CD4-positive, alpha-beta T cell treated with Interleukin-6 at 100 ng/mL for 8 hours (primary cell): ENCODE data around the gene SCAF11.

ENCODE experiments used
- DNase-seq: peaks from one replicate; pipeline ENCODE4 v3.0.0-alpha.2; 2020; ENCODE audit warnings: mixed read lengths, low spot score

SCAF11 gene

DNA sequence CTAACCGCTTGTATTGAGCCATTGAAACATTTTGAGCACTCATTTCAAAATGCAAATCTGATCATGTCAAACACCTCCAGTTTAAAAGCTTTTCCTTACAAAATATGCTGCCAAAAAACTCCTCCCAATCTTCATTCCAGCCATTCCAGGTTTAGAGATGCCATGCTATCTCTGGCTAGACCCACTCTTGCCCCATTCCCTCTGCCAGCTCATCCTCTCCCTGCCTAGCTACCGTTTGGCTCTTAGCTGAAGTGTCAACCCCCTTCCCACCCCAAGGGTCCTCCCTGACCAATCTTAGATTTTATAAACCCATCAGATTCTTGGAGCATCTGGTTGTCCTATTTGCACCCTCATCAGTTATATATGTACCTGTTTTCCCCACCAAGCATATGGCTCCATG is 75.0 kb downstream of the SCAF11 start:
- no peak for DNase-seq

DNA sequence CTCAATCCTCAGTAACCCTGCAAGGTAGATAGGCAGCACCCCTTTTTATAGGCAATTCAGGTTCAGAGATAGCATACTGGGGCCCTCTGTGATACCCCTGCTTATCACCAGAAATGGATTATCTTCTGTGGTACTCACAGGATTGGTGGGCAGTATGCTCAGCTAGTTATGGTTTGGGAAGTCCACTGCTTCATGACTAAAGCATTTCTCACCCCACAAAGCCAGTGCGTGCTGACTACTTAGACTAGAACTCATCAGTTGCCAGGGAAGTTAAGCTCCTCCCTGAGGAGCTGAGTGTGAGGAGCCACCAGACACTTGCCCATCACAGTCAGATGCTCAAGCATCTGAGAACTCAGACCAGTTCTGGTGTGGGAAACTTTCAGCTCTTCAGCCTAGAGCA is 76.3 kb downstream of the SCAF11 start:
- no peak for DNase-seq

DNA sequence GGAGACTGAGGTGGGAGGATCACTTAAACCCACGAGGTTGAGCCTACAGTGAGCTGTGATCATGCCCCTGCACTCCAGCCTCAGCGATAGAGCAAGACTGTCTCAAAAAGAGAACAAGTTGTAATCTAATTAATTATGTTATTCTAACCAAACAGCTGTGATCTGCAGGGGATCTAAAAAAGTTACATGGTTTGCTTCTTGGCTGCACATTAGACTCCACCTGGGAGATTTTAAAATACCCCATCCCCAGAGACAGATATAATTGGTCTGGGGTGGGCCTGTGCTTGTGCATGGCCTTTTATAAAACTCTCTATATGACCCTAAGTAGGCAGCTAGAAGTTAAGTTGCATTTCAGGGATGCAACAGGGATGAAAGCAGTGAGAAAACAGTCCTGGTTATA is 76.7 kb downstream of the SCAF11 start:
- no peak for DNase-seq

DNA sequence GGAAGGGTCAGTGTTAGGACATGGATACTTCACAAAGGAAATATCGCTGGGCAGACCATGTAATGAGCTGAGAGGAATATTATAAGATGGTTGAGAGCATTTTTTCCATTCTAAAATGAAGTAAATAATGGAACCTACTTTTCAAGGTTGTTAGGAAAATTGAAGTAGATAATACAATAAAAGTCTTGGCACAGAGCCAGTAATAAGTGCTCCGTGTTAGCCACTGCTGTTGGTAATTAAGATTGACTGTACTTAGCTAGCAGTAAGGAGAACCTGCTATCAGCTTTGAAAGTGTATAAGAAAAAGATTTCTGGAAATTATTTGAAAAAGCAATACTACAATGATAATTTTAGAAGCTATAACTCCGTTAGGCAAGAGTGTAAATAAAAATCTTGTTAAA is 77.6 kb downstream of the SCAF11 start:
- no peak for DNase-seq

DNA sequence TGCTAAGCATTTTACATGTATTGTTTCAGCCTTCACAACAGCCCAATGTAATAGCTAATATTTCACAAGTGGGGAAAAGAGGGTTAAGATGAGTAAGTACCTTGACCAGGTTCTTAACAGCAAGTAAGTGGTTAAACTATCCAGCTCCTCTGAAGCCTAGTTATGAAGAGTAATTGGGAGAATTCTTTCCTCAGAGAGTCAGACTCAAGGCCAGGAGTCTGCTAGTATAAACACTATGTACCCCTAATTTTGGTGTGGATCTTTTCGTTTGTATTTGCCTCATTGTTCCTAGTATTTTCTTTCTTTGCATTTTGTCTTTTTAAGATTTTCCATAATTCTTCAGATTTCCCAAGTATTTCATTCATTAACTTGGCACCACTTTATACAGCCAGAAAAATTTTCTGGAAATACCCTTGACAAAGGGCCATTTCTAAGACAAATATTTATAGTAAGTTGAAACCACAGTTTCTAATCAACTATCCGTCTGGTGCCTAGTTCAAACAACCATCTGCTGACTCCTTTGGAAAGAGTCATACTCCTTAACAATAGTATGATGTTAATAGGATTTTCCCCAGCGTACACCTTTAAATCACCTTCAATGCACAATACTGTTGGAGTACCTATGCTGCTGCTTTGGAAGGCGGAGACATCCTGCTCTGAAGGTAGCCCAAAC is 81.2 kb downstream of the SCAF11 start:
- DNase-seq = no peak

DNA sequence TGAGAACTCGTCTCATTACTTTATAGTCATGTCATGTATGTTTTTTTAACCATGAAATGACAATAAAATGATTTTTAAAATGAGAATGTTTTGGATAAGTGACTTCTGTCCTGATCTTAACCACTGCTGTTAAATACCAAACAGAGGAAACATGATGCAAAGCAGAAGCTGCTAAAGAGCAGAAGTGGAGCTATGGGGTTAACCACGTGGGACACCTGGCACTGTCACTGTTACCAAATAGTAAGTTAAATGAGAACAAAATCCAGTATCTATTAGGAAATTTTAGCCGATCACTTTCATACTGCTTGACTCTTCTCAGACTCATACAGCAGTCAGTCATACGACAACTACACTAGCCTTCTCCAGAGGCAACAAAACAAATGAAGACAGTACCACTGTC is 82.4 kb downstream of the SCAF11 start:
- DNase-seq = no peak

DNA sequence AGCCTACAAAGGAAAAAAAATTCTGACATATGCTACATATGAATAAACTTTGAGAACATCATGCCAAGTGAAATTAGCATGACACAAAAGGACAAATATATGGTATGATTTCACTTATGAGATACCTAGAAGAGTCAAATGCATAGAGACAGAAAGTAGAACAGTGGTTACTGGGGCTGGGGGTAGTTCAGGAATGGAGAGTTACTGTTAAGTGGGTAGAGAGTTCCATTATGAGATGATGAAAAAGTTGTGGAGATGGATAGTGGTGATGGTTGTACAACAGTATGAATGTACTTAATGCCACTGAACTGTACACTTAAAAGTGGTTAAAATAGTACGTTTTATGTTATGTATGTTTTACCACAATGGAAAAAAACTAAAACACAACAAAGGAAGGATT is 92.3 kb downstream of the SCAF11 start:
- DNase-seq = no peak

DNA sequence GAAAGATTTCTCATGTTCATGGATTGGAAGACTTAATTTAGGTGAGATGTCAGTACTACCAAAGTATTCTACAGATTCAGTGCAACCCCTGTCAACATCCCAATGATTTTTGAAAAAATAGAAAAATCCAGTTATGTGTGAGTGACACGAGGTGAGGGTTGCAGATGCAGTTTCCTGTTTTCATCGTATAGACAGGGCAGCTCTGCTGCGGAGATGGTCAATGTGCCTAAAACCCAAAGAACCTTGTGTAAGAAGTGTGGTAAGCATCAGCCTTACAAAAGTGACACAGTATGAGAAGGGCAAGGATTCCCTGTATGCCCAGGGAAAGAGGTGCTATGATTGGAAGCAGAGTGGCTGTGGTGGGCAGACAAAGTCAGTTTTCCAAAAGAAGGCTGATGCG is 94.4 kb downstream of the SCAF11 start:
- DNase-seq = no peak

DNA sequence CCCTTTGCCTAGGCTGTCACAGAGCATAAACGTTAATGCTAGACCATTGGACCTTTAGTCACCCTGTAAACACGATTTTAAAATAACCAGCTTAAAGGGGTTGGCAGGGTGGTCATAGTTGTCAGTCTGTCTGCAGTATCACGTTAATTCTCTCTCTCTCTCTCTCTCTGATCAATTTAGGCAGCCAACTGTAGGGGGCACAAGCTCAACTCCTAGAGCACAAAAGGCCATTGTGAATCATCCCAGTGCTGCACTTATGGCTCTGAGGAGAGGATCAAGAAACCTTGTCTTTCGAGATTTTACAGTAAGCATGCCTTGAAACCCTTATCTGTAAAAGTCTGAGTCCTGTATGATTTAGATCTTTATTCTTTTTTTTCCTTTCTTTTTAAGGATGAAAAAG is 97.1 kb downstream of the SCAF11 start:
- no peak for DNase-seq

DNA sequence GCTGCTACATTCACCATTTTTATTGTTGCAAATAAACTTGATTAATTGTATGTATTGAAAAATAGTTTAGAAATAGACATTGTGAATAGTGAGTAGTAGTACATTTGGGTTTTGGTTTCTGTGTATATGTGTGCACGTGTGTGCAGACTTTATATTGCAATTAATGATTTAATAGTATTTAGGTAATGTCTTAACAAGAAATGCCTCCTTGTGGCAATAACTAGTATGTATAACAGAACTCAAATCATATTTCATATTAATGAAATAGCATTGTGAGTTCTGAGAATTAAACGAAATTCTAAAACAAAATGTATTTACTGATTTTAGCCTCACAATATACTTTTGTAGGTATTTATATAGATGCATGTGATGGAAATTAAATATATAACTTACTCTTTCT is 100.1 kb downstream of the SCAF11 start:
- DNase-seq = no peak

DNA sequence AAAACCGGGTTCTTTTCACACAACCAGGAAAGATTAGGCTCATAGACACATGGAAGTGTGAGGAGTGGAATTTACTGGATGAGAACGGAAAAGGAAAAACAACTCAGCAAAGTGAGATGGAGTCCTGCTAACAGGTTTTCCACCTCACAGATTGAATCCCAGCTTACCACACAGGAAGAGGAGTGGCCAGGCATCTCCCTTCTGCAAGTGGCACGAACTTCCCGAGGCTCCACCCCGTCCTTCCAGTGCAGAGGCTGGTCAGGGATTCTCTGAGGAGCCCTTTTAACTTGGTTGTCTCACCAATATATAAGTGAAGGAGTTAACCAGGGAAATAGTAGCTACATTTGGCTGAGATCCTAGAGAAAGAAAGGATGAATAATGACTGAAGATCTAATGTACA is 102.8 kb downstream of the SCAF11 start:
- no peak for DNase-seq

DNA sequence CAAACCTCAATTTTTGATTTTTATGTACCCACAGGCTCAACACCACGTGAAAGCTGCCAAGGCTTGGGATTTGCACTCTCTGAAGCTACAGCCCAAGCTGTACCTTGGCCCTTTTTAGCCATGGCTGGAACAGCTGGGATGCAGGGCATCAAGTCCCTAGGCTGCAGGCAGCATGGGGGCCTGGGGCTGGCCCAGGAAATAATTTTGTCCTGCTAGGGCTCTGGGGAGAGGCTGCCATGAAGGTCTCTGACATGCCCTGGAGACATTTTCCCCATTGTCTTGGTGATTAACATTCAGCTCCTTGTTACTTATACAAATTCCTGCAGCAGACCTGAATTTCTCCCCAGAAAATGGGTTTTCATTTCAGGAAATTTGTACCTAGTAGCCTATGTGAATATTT is 103.7 kb downstream of the SCAF11 start:
- no peak for DNase-seq

DNA sequence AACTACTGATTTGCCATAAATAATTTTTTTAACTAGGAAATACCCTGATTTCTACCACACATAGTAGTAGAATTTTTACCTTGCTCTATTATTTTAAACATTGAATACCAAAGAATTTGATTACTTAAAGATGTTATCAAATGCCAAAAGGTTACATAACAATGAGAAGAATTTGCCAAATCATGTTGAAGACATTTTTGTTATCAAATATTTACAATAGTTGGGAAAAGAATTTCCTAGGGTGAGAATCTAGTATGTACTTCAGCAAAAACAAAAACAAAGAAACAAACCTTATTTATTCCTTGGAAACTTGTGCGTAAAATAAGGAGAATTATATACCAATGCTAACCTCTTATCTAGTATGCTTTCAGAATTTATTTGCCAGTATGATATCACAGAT is 107.2 kb downstream of the SCAF11 start:
- no peak for DNase-seq

DNA sequence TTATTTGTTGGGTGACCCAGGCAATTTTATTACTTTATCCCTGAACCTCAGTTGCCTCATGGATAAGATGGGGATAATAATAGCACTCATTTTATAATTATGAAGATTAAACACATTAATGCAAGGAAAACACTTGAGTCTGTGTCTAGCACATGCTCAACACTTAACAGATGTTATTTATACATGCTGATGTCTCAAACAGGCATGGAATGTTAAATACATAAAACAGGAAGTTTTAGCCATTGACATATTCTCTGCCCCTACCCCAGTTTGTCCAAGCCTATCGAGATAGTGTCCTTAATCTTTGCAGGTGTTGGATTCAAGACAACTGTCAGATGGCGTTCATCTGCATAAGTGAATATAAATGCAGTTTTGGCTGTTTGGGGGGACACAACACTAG is 109.8 kb downstream of the SCAF11 start:
- DNase-seq = no peak

DNA sequence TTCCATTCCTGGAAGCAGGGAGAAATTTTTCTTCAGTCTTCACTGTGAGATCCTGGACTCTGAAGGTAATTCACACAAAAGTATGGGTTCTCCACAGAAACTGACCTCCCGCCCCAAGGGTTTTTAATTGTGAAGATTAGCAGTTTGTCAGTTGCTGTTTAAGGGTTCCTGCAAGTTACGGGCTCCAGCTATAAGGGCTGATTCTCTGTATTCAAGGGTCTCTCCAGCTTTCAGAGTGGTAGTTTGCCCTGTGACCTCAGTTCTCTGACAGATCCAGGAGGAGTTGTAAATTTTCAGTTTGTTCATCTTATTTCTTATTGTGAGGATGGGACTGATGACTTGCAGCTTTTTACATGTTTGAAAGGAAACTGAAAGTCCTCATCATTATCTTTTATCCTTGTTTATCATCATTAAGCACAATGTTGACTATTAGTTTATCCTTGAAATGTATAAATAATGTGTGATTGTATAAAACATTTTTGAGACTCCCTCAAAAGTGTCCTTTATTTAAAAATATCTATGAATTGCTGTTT is 110.9 kb downstream of the SCAF11 start:
- no peak for DNase-seq

DNA sequence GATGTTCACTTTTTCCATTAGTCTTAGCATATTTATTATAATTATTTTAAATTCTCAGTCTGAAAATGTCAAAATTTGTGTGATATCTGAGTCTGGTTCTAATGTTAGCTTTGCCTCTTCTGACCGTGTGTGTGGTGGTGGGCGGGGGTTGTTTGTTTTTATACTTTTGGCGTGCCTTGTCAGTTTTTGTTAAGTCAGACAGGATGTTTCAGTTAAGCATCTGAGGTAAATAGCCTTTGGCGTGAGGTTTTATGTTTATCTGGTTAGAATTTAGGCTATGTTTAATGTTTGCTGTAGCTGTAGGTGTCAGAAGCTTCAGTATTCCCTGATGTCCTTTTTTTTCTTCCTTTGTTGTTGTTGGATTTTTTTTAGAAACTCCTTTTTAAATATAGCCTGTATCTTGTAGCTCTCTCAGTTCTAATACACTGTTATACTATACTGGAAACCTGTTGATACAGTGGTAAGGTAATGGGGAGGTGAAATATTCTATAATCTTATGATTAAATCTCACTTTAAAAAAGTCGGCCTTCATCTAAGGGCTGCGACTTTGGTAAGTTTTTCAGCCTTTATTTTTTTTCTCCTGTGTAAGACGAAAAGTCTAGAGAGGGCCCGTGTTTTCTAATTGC is 111.6 kb downstream of the SCAF11 start:
- peak; percentile 28 for DNase-seq

DNA sequence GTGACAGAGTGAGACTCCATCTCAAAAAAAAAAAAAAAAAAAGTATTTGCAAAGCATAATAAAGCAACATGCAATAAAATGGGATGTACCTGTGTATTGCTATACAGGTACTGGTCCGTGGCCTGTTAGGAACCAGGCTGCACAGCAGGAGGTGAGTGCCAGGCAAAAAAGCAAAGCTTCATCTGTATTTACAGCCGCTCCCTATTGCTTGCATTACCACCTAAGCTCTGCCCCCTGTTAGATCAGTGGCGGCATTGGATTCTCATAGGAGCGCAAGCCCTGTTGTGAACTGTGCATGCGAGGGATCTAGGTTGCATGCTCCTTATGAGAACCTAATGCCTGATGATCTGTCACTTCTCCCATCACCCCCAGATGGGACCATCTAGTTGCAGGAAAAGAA is 113.3 kb downstream of the SCAF11 start:
- DNase-seq = no peak

DNA sequence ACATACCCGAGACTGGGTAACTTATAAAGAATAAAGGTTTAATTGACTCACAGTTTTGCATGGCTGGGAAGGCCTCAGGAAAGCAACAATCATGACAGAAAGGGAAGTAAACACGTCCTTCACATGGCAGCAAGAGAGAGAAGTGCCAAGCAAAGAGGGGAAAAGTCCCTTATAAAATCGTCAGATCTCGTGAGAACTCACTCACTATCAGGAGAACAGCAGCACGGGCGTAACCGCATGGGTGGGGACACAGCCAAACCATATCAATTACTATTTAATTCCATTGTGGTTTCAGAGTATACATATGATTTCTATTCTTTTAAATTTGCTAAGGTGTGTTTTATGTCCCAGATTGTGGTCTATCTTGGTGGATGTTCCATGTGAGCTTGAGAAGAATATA is 117.9 kb downstream of the SCAF11 start:
- DNase-seq = no peak
